ENCODE data around the gene SMAD3. TPM values are rescaled to one million over a fixed set of nuclear protein-coding genes. Genes with fewer than 3 reads are reported as not detected.

SMAD3 gene
- total and polyA plus RNA-seq, 2 of the 4 experiments (the other 2 are of a cell fraction), result 71.0 to 177 TPM

- DNase-seq (no peak), ATAC-seq (ENCODE audit: low read depth) (no peak)
- Histone ChIP-seq H3K36me3 (ENCODE audit: control insufficient read depth, insufficient read depth, low read length) (no peaks in the 10 kb centered on the region), H2BK15ac (ENCODE audit: low read depth, low read length) (peak overlapping the region; percentile 69; the same call in 2 of the 3 replicates), H3K56ac (ENCODE audit: extremely low read depth, insufficient read depth, low read length) (no peak overlapping the region), H3K79me1 (ENCODE audit: low read depth in 1 of 2, low read length in 2 of 2) (peaks cover 13 to 43% of the 10 kb centered on the region in 2 experiments), H3K27ac (ENCODE audit: insufficient read depth, low read length) (peak overlapping the region; percentile 44), H4K5ac (ENCODE audit: low read depth, low read length) (0 out of 2 replicates have a peak overlapping the region, but pooled peaks have one; percentile 31), H2AFZ (replicated peaks; ENCODE audit: low read length, poor library complexity) (no peak overlapping the region), H3K4me1 (ENCODE audit: control insufficient read depth, insufficient read depth, low read length) (peaks cover 45% of the 10 kb centered on the region), H2AK5ac (ENCODE audit: low read depth, low read length) (peak overlapping the region; percentile 79; the same call in 1 of the 2 replicates), H3K23ac (ENCODE audit: low read depth, low read length) (peak overlapping the region; percentile 81; the same call in 1 of the 2 replicates), H3K4ac (ENCODE audit: low read depth, low read length) (peak overlapping the region; percentile 92), H2AK9ac (replicated peaks; ENCODE audit: low read depth, low read length, poor library complexity) (peak overlapping the region; percentile 42), H3K27me3 (ENCODE audit: control insufficient read depth, insufficient read depth, low read length) (no peaks in the 10 kb centered on the region), H3K18ac (ENCODE audit: low read depth, low read length) (peak overlapping the region; percentile 48), H4K8ac (ENCODE audit: low read depth in 2 of 2, low read length in 2 of 2) (peak overlapping the region in 1 of 2 experiments; percentile 66; a peak in 3 of 4 replicates), H3K4me2 (ENCODE audit: low read depth, low read length) (no peak overlapping the region), H4K91ac (ENCODE audit: insufficient read depth, low read depth, low read length) (peak overlapping the region; percentile 46), H3K9me1 (ENCODE audit: insufficient read depth, low read length) (peaks cover 41% of the 10 kb centered on the region), H3K9me3 (ENCODE audit: control insufficient read depth, insufficient read depth, low read length) (no peaks in the 10 kb centered on the region), H4K20me1 (ENCODE audit: insufficient read depth, low read length) (peaks cover 8% of the 10 kb centered on the region), H3K14ac (replicated peaks; ENCODE audit: low read depth, low read length) (peak overlapping the region; percentile 82; the same call in 1 of the 2 replicates), H2BK120ac (ENCODE audit: low read depth, low read length) (peak overlapping the region; percentile 90), H3K9ac (ENCODE audit: low read depth, low read length) (no peak overlapping the region), H3K4me3 (ENCODE audit: insufficient read depth, low read depth, low read length) (no peak overlapping the region), H2BK5ac (ENCODE audit: low read depth, low read length, poor library complexity, severe bottlenecking) (peak overlapping the region; percentile 35), H2BK20ac (ENCODE audit: low read depth, low read length) (peak overlapping the region; percentile 80)
- WGBS, 2 experiments (ENCODE audit: extremely low coverage in 2 of 2, insufficient read length in 1 of 2), result no CpG with 5 or more reads among the region's 1 CpG
- ChIA-PET CTCF (no interaction called here), POLR2A (ENCODE audit: unreplicated experiment) (interaction anchor here (1.6 kb wide), 1 partner anchor 18 kb away, joined by 4 read pairs; the partner anchor contains the start of gene SMAD3)
- dilution Hi-C loops (cut with HindIII; ENCODE audit: low sequenced_read_pairs, unreplicated experiment), result no loop called here
- in situ Hi-C loops (cut with MboI; ENCODE audit: low sequenced_read_pairs), result no loop called here
- intact Hi-C loops (cut with micrococcal nuclease), result loop anchor here (5.0 kb wide), 1 partner anchor 545 kb away; the partner anchor contains the start of gene RPL4
- TF ChIP-seq BHLHE40 (IDR thresholded peaks at IDR 0.05; ENCODE audit: low read depth, low read length) (peak; percentile 30; the same call in 1 of the 2 replicates), CEBPB (IDR thresholded peaks at IDR 0.05; ENCODE audit: low read depth, low read length) (no peak)
- no TSS peak for BruUV-seq (replicated peaks)
Observed at GRCh38 chr15:67047149-67047661, 18.2 kb upstream of the SMAD3 start.
